Fibroblast of skin of abdomen (primary cell): ENCODE results near the gene IL11RA.
A peak's percentile ranks its signal among the peaks of the same experiment; 100 is the strongest.

Experiments used
- DNase-seq: peaks from one replicate; pipeline ENCODE4 v3.0.0-alpha.2; 2013

The IL11RA gene

GRCh38 chr9:34687276-34688030 lies 35.5 kb downstream of the IL11RA start:
- DNase-seq = no peak

DNA sequence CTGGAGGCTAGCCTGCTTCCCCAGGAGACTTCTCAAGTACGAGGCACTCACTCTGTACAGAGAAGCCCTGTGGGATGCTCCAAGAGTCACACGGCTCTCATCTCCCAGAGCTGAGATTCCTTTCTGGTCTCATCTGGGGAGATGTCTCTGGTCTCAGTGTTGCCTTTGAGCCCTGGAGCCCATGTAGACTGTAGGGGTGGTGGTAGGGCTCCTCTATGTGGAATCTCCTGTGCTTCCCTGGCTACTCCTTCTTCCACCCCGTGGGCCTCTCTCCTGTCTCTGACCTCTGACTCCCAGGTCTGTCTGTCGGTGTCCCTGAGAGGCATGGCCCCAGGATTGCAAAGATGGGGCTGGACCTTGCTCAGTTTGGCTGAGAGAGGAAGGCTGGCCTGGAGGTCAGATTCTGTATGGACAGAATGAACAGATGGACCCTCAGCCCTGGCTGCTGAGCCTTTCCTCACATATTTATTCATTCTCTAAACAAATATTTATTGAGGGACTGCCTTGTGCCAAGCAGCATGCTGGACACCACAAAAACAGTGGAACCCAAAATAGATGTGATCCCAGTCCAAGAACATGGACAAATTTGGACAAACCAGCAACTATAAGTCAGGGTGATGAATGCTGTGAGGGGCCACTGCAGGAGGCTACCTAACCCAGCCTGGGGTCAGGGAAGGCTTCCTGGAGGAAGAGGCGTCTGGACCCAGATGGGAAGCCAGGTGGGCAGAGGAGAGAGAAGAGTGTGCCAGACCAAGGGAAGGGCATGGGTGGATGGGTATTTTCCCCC lies 36.5 kb downstream of the IL11RA start:
- DNase-seq = no peak

DNA sequence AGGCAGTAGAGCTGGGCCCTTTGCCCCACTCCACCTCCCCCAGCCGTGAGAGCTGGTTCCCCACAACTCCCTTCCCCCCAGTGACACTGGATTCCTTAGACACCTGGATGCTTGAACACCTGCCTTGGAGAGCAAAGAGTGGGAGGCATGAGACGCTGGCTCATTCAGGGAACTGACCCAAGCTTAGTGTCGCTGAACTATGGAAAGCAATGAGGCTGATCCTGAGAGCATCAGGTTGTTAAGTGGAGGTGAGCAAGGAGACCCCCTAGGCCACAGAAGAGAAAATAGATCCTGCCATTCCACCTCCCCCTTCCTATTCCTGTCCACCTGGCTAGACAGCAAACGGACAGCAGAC lies 37.1 kb downstream of the IL11RA start:
- DNase-seq = no peak

DNA sequence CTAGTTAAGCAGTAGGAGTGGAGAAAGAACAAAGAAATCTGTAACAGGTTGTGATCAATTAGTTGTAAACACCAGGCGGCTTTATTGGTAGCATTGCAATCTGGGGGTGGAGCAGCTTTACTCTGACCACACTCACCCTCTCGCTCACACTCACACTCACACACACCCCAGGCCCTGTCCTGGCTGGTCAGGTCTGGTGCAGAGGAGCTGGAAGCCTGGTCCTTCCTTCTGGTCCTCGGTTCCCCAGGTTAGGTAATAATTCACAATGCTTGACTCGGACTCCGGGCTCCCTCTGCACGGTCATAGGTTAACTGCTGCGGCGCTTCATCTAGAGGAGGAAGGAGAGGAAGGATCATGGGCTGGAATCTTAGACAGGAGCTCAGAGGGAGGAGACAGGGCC lies 37.5 kb downstream of the IL11RA start:
- DNase-seq = no peak

DNA sequence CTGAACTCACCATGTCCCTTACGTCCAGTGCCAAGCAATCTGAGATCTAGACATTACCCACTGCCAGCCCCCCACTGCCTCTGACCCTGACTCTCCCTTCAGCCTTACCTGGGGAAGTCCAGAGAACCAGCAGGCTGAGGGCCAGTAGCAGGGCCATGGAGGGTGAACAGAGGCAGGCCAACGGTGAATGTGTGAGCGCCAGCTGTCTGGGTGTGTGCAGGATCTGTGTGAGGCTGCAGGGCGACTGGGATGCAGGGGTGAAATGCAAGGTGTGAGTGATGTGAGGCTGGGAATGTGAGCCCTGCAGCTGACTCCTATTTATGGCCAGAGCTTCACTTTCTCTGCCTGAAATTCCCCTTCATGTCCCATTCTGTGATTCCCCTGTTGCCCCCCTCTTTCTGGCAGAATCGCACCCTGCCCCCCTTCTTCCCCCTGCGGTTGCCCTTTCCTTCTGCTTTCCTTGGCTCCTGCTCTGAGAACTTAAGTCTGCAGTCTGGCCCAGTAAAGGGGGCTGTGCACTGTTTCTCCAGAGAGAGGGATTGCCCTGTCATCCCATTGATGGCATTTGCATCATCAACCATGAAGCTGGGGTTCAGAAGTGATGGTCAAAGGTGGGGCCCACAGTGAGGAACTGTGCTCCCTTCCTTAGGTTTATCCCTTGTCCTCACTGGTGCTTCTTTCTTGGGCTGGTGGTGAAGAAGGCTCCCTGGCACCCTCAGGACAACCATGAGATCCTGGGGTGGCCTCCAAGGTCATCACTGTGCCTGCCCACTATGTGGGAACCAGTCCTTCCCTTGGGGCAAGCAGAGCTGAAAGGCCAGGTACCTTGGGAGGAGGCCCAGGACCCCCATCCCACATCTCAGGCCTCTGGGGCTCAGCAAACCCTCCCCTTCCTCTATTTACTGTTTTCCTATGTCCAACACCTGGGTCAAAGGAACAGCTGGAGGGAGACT lies 39.3 kb downstream of the IL11RA start, which contains the start of gene CCL19:
CCL19 (minus strand) TSS at position 294 of the 953 bp plus-strand sequence; CDS start at position 157, 137 bp downstream.
- DNase-seq = no peak

GRCh38 chr9:34691936-34692315 lies 39.9 kb downstream of the IL11RA start:
- no peak for DNase-seq

- no peak for DNase-seq
Measured at GRCh38 chr9:34693560-34693959, 41.6 kb downstream of the IL11RA start.

- DNase-seq = no peak
Measured at GRCh38 chr9:34694811-34695210, 42.8 kb downstream of the IL11RA start.

- peak; percentile 54 for DNase-seq
Measured at GRCh38 chr9:34701023-34701768, 49.2 kb downstream of the IL11RA start.

DNA sequence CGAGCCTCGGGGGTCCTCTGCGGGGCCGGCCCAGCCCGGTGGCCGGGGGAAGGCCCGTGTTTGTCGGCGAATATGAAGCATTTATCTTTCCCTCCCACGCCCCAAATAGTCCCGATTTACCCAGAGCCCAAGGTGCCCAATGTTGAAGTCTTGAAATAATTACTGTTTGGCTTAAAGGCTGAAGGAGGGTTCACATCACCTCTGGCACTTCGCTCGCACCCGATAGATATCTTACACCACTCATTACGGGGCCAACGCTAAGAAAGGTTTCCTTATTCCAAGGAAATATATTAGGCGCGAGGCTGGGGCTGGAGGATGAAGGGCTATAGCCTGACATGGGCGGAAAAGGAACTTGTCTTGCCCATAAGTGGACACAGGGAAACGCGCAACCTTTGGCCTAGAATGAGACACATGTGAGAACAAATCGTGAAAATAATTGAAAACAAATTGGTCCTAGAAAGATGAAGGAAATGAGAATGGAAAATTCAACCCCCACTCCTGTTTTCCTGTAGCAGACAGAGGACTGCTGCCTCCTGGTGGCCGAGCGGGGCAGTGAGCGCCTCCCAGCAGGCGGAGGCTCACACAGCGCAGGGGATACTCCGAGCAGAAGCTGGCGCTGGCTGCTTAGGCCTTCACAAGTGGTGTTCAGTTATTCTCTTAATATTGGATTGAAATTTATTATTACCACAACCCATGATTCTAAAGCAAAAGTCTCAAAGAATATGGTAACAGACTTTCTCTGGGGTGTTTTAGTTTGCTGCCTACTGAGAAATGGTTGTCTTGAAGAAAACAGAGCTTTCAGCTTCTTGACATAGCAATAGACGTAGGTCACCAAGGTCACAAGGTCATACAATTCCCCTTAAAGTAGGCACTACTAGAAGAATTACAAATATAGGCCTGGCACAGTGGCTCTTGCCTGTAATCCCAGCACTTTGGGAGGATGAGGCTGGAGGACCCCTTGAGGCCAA lies 50.1 kb downstream of the IL11RA start:
- DNase-seq = peak; percentile 71

DNA sequence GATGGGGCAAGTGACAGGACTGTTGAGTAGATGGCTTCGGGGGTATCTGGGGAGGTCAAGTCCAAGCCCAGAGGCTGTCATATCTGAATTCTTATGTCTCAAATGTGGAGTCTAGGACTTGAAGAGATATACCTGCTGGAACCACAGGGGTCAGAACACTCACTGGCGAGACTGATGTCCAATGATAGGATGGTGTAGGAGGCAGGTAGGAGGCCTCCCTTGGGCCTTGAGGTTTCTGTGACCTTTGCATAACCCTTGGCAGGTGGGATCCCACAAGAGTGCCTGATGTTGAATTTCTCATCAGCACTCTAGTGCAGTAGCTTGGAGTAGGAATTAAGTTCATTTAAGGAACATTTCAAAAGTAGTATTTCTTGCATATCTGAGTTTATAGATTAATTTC lies 55.1 kb downstream of the IL11RA start:
- DNase-seq = no peak

- no peak for DNase-seq
Measured at GRCh38 chr9:34709196-34709978, 57.4 kb downstream of the IL11RA start.

GRCh38 chr9:34710023-34710422 lies 58.0 kb downstream of the IL11RA start, which contains the start of gene CCL21:
TSS of gene CCL21 (minus strand) at chr9:34710136. CDS start at chr9:34710066, 70 bp downstream.
- DNase-seq = no peak
